Muscle layer of colon (tissue), 2 donors: Measurements from ENCODE around the gene IL17REL.

Experiments
- H3K27ac ChIP-seq: one replicate; pipeline ENCODE4 v1.7.0; 2013; ENCODE audit warnings: low read depth, mild to moderate bottlenecking, low read length, moderate library complexity
- H3K27me3 ChIP-seq, 2 donors: one replicate each; pipeline ENCODE4 v1.7.0; 2013; ENCODE audit warnings: low read length in 2 of 2, mild to moderate bottlenecking in 2 of 2; ENCODE audit not compliant: insufficient read depth in 2 of 2, control insufficient read depth in 1 of 2
- H3K36me3 ChIP-seq: one replicate; pipeline ENCODE4 v1.7.0; 2013; ENCODE audit warnings: mild to moderate bottlenecking, low read length; ENCODE audit not compliant: insufficient read depth
- H3K4me1 ChIP-seq: one replicate; pipeline ENCODE4 v1.7.0; 2013; ENCODE audit warnings: mild to moderate bottlenecking, low read length; ENCODE audit not compliant: insufficient read depth
- H3K4me3 ChIP-seq, 2 donors: one replicate each; pipeline ENCODE4 v1.7.0; 2013; ENCODE audit warnings: low read length in 2 of 2, low read depth in 1 of 2, mild to moderate bottlenecking in 1 of 2, moderate library complexity in 1 of 2
- H3K9ac ChIP-seq: one replicate; pipeline ENCODE4 v1.7.0; 2013; ENCODE audit warnings: low read length
- H3K9me3 ChIP-seq: one replicate; pipeline ENCODE4 v1.7.0; 2013; ENCODE audit warnings: mild to moderate bottlenecking, low read length
- donor health status: abdominal sarcoma.
- donor health status: Adenocarcinoma of cecum.

Gene IL17REL

DNA sequence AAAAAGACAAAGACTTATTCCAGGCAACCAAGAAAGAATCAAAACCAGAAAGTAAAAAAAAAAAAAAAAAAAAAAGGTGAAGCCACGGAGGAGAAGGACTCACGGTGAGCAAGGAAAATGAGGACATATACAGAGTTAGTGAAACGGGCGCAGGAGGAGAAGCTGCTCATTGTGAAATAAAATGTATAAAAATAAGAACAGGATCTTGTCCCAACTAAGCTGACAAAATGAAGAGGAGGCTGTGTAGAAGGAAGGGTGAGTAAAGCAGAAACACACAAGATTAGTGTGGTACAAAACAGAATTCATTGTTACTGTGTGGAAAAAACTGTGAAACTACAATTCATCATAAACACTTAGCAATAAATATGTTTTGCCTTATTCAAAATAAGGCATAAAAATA is 7.6 kb downstream of the IL17REL start:
- Histone ChIP-seq H3K27me3 (peaks cover 0 to 16% of the 10 kb centered on the region in 2 donors), H3K4me3 (no peak overlapping the region), H3K27ac (no peak overlapping the region), H3K9me3 (no peaks in the 10 kb centered on the region), H3K4me1 (no peaks in the 10 kb centered on the region), H3K36me3 (no peaks in the 10 kb centered on the region), H3K9ac (no peak overlapping the region)

GRCh38 chr22:50002791-50003190 is 9.8 kb downstream of the IL17REL start:
- peaks cover 0 to 23% of the 10 kb centered on the region in 2 donors for H3K27me3 ChIP-seq
- H3K9ac ChIP-seq: no peak overlapping the region
- H3K27ac ChIP-seq: no peak overlapping the region

GRCh38 chr22:50001388-50002231 is 11.0 kb downstream of the IL17REL start:
- no peak overlapping the region for H3K9ac ChIP-seq
- H3K27me3 ChIP-seq: peaks cover 0 to 23% of the 10 kb centered on the region in 2 donors

More at GRCh38 chr22:50002791-50003190, 9.8 kb downstream of the IL17REL start:
- no peak overlapping the region for H3K4me3 ChIP-seq
- H3K9me3 ChIP-seq: no peaks in the 10 kb centered on the region
- H3K4me1 ChIP-seq: no peaks in the 10 kb centered on the region
- H3K36me3 ChIP-seq: no peaks in the 10 kb centered on the region

GRCh38 chr22:50000587-50001387 is 11.8 kb downstream of the IL17REL start:
- H3K9ac ChIP-seq: no peak overlapping the region
- H3K27me3 ChIP-seq: peaks cover 0 to 23% of the 10 kb centered on the region in 2 donors
- H3K4me1 ChIP-seq: no peaks in the 10 kb centered on the region

More at GRCh38 chr22:50001388-50002231, 11.0 kb downstream of the IL17REL start:
- Histone ChIP-seq H3K36me3 (no peaks in the 10 kb centered on the region), H3K4me1 (no peaks in the 10 kb centered on the region), H3K9me3 (no peaks in the 10 kb centered on the region), H3K27ac (no peak overlapping the region), H3K4me3 (no peak overlapping the region)

GRCh38 chr22:49999946-50000586 is 12.5 kb downstream of the IL17REL start:
- no peaks in the 10 kb centered on the region for H3K36me3 ChIP-seq
- H3K4me3 ChIP-seq: no peak overlapping the region
- no peak overlapping the region for H3K27ac ChIP-seq
- no peaks in the 10 kb centered on the region for H3K4me1 ChIP-seq
- no peak overlapping the region for H3K9ac ChIP-seq
- H3K27me3 ChIP-seq: peaks cover 0 to 23% of the 10 kb centered on the region in 2 donors
- H3K9me3 ChIP-seq: no peaks in the 10 kb centered on the region

More at GRCh38 chr22:50000587-50001387, 11.8 kb downstream of the IL17REL start:
- Histone ChIP-seq H3K4me3 (no peak overlapping the region), H3K36me3 (no peaks in the 10 kb centered on the region), H3K9me3 (no peaks in the 10 kb centered on the region), H3K27ac (no peak overlapping the region)

DNA sequence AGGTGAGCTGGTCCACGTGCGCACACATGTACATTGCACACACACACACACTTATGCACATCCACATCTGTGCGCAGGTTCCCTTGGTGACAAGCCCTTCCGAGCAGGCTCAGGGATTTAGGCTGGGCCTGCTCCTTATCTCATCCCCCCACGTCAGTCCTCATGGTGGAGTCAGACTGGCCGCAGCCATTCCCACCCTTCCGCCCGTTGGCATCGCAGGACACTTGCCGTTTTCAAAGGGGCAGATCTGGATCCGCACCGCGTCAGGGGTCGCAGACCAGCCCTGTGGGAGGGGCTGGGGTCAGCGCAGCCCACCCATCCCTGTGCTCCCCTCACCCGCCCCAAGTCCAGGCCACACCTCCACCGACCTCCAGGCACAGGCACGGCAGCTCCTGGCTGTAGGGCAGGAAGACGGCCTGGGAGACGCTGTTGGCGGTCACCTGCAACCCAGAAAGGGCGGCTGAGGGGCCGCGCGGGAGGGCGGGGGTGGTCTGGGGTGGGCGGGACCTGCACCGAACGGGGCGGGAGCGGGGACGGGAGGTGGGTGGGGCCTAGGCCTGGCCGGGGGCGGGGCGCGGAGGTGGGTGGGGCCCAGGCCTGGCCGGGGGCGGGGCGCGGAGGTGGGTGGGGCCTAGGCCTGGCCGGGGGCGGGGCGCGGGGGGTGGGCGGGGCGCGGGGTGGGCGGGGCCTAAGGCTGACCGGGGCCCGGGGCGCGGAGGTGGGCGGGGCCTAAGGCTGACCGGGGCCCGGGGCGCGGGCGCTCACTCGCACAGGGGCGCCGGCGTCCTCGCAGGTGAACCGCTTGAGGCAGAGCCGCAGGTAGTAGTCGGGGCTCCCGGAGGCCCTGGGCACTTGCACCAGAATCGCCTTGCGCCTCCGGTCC is 13.3 kb downstream of the IL17REL start:
- Histone ChIP-seq H3K27ac (no peak overlapping the region), H3K36me3 (no peaks in the 10 kb centered on the region), H3K27me3 (peaks cover 0 to 23% of the 10 kb centered on the region in 2 donors), H3K4me3 (no peak overlapping the region), H3K9me3 (no peaks in the 10 kb centered on the region), H3K4me1 (no peaks in the 10 kb centered on the region), H3K9ac (no peak overlapping the region)

DNA sequence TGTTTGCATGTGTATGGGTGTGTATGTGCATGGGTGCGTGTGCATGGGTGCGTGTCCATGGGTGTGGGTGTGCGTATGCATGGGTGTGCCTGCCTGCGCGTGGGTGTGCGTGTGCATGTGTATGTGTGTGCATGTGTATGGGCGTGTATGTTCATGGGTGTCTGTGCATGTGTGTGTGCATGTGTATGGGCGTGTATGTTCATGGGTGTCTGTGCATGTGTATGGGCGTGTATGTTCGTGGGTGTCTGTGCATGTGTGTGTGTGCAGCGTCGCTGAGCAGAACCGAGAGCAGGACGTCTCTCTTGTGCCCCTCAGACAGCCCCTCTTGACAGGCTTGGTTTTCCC is 13.9 kb downstream of the IL17REL start:
- H3K9me3 ChIP-seq: no peaks in the 10 kb centered on the region
- no peak overlapping the region for H3K9ac ChIP-seq
- H3K36me3 ChIP-seq: no peaks in the 10 kb centered on the region
- no peaks in the 10 kb centered on the region for H3K4me1 ChIP-seq
- H3K27ac ChIP-seq: no peak overlapping the region
- H3K27me3 ChIP-seq: peaks cover 0 to 25% of the 10 kb centered on the region in 2 donors
- H3K4me3 ChIP-seq: no peak overlapping the region

DNA sequence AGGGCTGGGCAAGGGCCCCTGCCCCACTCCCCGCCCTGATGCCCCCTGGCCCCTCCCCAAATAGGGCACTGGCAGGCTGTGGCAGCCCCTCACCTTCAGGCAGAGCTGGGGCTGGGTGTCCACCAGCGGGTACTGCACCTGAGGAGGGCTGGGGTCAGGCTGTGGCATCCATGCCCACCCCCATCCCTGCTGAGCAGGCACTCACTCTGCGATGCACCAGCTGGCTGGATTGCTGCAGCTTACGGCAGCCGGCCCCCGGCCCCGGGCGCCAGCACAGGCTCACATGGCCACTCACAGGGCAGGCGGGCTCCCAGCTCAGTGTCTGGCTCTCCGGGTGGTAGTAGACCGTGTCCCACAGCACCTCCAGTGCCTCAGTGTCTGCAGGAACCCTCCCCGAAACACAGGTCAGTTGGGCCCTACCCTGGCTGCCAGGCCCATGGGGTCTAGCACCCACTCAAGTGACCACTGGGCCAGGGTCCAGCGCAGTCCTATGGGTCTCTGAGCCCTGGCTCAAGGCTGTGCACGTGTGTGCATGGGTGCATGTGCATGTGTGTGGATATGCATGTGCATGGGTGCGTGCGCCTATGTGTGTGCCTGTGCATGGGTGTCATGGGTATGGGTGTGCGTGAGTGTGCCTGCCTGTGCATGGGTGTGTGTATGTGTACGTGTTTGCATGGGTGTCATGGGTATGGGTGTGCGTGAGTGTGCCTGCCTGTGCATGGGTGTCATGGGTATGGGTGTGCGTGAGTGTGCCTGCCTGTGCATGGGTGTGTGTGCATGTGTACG is 14.4 kb downstream of the IL17REL start:
- Histone ChIP-seq H3K9me3 (no peaks in the 10 kb centered on the region), H3K4me1 (no peaks in the 10 kb centered on the region), H3K9ac (no peak overlapping the region), H3K36me3 (no peaks in the 10 kb centered on the region), H3K4me3 (no peak overlapping the region), H3K27me3 (peaks cover 0 to 28% of the 10 kb centered on the region in 2 donors), H3K27ac (no peak overlapping the region)

DNA sequence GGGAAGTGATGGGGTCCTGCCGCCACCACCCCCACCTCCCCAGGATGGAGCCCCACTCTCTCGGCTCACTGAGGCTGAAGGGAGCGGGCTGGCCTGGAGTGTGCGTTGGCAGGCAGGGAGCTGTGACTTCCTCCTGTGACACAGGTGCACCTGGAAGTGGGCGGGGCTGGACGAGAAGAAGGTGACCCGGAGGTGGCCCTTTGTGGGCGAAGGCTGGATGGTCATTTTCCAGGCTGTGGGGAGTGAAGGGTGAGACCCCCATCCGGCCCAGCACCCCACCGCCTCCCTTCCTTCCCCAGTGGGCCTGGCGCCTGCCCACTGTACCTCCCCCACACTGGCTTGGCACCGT is 15.3 kb downstream of the IL17REL start:
- Histone ChIP-seq H3K27me3 (peaks cover 0 to 28% of the 10 kb centered on the region in 2 donors), H3K4me1 (no peaks in the 10 kb centered on the region), H3K36me3 (no peaks in the 10 kb centered on the region), H3K9me3 (no peaks in the 10 kb centered on the region), H3K9ac (no peak overlapping the region), H3K4me3 (no peak overlapping the region), H3K27ac (no peak overlapping the region)

DNA sequence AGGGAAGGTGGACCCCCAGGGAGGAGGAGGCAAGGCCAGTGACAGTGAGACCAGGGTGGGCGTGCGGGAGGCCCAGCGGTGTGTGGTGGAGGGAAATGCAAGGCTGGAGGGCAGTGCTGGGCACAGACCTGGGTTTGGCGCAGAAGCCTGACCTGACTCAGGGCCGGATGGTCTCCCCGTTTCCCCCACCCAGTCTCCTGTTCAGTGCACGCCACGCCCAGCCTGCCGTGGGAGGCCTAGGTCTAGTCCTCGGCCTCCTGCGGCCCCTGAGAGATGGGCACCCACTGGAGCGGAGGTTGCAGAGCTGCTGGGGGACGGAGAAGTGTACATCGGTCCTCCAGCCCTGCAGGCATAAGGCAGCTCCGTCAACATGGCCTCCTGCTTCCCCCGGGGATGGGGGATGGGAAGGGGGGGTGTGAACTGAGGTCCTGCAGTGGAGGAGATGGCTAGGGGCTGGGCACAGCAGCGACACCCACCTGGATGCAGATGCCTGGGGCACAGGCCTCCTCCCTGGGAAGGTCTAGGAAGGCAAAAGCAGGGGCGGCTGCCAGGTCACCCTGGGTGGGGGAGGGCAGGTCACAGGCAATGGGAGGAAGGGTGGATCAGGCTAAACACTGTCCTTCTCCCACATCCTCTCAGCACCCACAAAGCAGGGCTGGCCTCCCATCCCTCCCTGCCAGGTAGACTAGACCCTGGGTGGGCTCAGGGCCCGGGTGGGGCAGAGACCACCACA is 15.9 kb downstream of the IL17REL start:
- Histone ChIP-seq H3K9me3 (no peaks in the 10 kb centered on the region), H3K4me3 (no peak overlapping the region), H3K27ac (no peak overlapping the region), H3K9ac (no peak overlapping the region), H3K36me3 (no peaks in the 10 kb centered on the region), H3K27me3 (peaks cover 0 to 27% of the 10 kb centered on the region in 2 donors), H3K4me1 (no peaks in the 10 kb centered on the region)
